Esophagus squamous epithelium (tissue), 5 donors: ENCODE data around the gene FBXO11. TPM values are rescaled to one million over a fixed set of nuclear protein-coding genes. Genes with fewer than 3 reads are reported as not detected.

Experiments
- DNase-seq: peaks from one replicate; lab custom pipeline; 2025; lab: John Stamatoyannopoulos, UW
- H3K27ac ChIP-seq, 4 donors: fragments of 200-600 bp; sonication (generic); one replicate each; pipeline ENCODE4 v1.5.1; 2016 to 2019; ENCODE audit warnings: mild to moderate bottlenecking in 1 of 4
- H3K27me3 ChIP-seq, 4 donors: fragments of 200-600 bp; sonication (generic); 1 replicate in 3 of 4; 2 replicates in 1 of 4; pipeline versions ENCODE4 v1.5.1 to v1.6.0; 2017 to 2021; ENCODE audit warnings: antibody characterized with exemption in 1 of 4
- H3K36me3 ChIP-seq, 3 donors: fragments of 200-600 bp; sonication (generic); one replicate each; pipeline ENCODE4 v1.5.1; 2016 to 2019
- H3K4me1 ChIP-seq, 3 donors: fragments of 200-600 bp; sonication (generic); one replicate each; pipeline ENCODE4 v1.5.1; 2017 to 2019
- H3K4me3 ChIP-seq, 4 donors: fragments of 200-600 bp; sonication (generic); 1 replicate in 3 of 4; 2 replicates in 1 of 4; pipeline ENCODE4 v1.5.1; 2016 to 2019; ENCODE audit warnings: mild to moderate bottlenecking in 2 of 4, moderate library complexity in 1 of 4
- H3K9me3 ChIP-seq, 3 donors: fragments of 200-600 bp; sonication (generic); one replicate each; pipeline ENCODE4 v1.5.1; 2016 to 2019
- POLR2A ChIP-seq, 4 donors: fragments of 450-650 bp; IDR thresholded peaks; one replicate each; pipeline ENCODE4 v1.6.1; 2017; ENCODE audit warnings: antibody characterized with exemption in 4 of 4, mild to moderate bottlenecking in 4 of 4, moderate library complexity in 3 of 4
- WGBS, 2 donors: methylation state at CpG; one replicate each; pipeline ENCODE4 v1.1.5; 2018; 5-methylcytosine and 5-hydroxymethylcytosine counted together
- intact Hi-C: fragments of 100-400 bp; cut with DNase I; formaldehyde crosslinking; loops from one replicate; pipeline ENCODE4 v1.15.0; 2022
- total RNA-seq, 4 donors: library from RNA; depleted of rRNA; stranded (reverse); fragments of >200 nt; gene quantifications; one replicate each; pipeline ENCODE4 v1.1.0, GENCODE V29; 2016
- TF ChIP-seq, protein P1 (sequence below), 6 experiments: fragments of 450-650 bp in 4 of 6; fragments of 200-600 bp in 2 of 6; sonication (generic) in 2 of 6; IDR thresholded peaks; one replicate each; pipeline ENCODE4 v1.5.1; 2016 to 2019; ENCODE audit warnings: antibody characterized with exemption in 6 of 6, mild to moderate bottlenecking in 4 of 6, moderate library complexity in 4 of 6
- donor health status: DM: yes; HTN: yes; CAD: no.

FBXO11 gene
- total RNA-seq, 4 donors from 2014 or later, result 21.0 to 50.2 (median 34.7) TPM

DNA sequence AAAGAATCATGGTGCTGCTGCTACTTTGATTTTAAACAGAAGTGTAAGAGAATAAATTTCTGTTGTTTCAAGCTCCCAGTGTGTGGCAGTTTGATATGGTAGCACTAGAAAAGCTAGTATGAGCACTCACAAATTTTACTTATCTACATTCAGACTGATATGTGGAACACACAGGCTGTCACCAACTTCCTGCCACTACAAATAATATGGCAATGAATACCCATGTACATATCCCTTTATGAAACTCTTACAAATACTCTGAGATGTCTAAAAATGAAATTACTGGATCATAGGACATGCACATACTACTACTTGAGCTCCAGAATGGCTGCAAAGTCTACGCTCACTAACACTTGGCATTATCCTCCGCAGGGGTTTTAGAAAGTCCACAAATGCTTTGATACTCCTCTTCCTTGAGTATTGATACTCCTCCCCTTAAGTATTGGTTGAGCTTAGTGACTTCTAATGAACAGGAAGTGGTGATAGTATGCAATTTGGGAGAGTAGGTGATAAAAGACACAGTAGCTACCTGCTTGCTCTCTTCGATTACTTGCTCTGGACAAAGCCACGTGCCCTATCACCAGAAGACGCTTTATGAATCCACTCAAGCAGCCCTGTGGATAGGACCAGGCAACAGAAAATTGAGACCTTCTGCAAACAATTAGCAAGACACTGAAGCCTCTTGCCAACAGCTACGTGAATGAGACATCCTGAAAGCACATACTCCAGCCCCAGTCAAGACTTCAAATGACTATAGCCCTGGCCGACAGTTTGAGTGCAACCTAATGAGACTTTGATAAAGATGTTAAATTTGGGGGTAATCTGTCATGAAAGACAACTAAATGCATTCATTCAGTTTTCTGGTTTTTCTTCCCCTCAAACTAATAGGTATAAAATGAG is 35.4 kb downstream of the FBXO11 start:
- Histone ChIP-seq H3K36me3 (peaks cover 0 to 9% (median 0%) of the 10 kb centered on the region in 3 donors), H3K27ac (no peak overlapping the region), H3K27me3 (no peaks in the 10 kb centered on the region), H3K4me3 (no peak overlapping the region), H3K4me1 (peaks cover 7 to 61% (median 7%) of the 10 kb centered on the region in 3 donors), H3K9me3 (no peaks in the 10 kb centered on the region)
- 90 to 92% methylated on average over 6 to 7 of the region's 7 CpGs for WGBS, 2 donors
- DNase-seq, result no peak
- intact Hi-C loops, result no loop called here
- no peak for TF ChIP-seq POLR2A (IDR thresholded peaks at IDR 0.05)
- TF ChIP-seq, protein P1, sequence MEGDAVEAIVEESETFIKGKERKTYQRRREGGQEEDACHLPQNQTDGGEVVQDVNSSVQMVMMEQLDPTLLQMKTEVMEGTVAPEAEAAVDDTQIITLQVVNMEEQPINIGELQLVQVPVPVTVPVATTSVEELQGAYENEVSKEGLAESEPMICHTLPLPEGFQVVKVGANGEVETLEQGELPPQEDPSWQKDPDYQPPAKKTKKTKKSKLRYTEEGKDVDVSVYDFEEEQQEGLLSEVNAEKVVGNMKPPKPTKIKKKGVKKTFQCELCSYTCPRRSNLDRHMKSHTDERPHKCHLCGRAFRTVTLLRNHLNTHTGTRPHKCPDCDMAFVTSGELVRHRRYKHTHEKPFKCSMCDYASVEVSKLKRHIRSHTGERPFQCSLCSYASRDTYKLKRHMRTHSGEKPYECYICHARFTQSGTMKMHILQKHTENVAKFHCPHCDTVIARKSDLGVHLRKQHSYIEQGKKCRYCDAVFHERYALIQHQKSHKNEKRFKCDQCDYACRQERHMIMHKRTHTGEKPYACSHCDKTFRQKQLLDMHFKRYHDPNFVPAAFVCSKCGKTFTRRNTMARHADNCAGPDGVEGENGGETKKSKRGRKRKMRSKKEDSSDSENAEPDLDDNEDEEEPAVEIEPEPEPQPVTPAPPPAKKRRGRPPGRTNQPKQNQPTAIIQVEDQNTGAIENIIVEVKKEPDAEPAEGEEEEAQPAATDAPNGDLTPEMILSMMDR (IDR thresholded peaks at IDR 0.05), result no peak

DNA sequence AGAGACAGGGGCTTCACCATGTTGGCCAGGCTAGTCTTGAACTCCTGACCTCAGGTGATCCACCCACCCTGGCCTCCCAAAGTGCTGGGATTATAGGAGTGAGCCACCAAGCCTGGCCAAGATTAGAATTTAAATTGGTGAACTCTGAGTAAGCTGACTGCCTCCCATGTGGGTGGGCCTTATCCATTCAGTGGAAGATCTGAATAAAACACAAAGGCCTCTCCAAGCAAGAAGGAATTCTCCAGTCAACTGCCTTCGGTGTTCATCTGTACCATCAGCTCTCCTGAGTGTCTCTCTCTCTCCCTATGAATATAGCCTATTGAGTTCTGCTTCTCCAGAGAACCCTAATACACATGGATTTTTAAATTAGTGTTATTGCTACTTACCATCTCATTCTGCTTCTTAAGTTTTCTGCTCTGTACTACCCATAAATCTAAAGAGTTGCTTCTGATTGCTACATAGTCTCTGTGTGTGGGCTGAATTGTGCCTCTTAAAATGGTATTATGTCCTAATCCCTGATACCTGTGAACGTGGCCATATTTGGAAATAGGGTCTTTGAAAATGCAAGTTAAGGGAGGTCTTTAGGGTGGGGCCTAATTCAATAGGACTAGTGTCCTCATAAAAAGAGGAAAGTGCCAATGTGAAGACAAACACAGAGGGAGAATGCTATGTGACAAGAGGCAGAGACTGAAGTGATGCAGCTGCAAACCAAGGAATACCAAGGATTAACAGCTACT is 36.3 kb downstream of the FBXO11 start:
- intact Hi-C loops, result no loop called here
- Histone ChIP-seq H3K9me3 (no peaks in the 10 kb centered on the region), H3K4me3 (no peak overlapping the region), H3K27ac (no peak overlapping the region), H3K27me3 (no peaks in the 10 kb centered on the region), H3K4me1 (peaks cover 7 to 69% (median 8%) of the 10 kb centered on the region in 3 donors), H3K36me3 (peaks cover 0 to 9% (median 0%) of the 10 kb centered on the region in 3 donors)
- 80 to 86% methylated on average over 2 of the region's 2 CpGs for WGBS, 2 donors
- no peak for DNase-seq
- TF ChIP-seq, protein P1 (IDR thresholded peaks at IDR 0.05), result no peak
- no peak for TF ChIP-seq POLR2A (IDR thresholded peaks at IDR 0.05)

DNA sequence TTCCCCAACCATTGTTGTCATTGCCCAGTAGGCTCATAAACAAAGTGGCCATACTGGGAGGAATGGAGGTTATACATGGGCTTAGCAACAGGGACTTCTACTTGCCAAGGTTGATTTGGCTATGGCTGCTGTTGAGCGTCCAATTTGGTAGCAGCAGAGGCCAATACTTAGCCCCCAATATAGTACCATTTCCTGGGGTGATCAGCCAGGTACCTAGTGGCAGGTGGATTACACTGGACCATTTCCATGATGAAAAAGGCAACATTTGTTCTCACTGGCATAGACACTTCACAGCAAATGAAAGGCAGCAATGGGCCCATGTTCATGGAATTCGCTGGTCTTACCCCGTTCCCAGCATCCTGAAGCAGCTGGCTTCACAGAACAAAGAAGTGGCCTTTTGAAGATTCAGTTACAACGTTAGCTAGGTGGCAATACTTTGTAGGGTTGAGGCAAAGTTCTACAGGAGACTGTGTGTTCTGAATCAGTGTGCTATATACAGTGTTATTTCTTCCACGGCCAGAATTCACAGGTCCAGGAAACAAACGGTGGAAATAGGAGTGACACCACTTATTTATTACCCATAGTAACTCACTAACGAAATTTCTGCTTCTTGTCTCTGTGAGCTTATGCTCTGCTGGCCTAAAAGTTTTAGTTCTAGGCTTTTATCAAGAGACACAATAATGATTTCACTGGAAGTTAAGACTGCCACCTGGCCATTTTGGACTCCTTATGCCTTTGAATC is 37.5 kb downstream of the FBXO11 start:
- Histone ChIP-seq H3K4me1 (peaks cover 7 to 80% (median 9%) of the 10 kb centered on the region in 3 donors), H3K27ac (no peak overlapping the region), H3K9me3 (no peaks in the 10 kb centered on the region), H3K36me3 (peaks cover 0 to 4% (median 0%) of the 10 kb centered on the region in 3 donors), H3K27me3 (no peaks in the 10 kb centered on the region), H3K4me3 (no peak overlapping the region)
- intact Hi-C loops, result no loop called here
- WGBS, 2 donors, result 75 to 89% methylated on average over 7 of the region's 7 CpGs
- TF ChIP-seq, protein P1 (IDR thresholded peaks at IDR 0.05), result no peak
- TF ChIP-seq POLR2A (IDR thresholded peaks at IDR 0.05), result no peak
- DNase-seq, result no peak

DNA sequence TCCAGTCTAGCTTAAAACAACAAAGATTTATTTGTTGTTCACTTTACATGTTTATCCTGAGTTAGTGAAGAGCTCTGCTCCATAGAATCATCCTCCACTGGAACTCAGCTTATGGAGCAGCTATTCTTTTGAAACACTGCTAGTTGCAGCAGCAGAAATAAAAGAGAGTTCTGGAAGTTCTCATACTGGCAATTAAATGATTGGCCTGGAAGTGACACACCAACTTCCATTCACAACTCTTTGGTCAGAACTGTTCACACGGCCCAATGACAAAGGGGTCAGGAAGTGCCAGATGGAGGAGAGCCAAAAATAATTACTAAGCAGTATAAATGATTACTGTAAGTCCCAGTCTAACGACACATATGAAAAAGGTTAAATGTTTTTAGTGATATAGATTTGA is 39.1 kb downstream of the FBXO11 start:
- H3K27ac ChIP-seq, result peak overlapping the region in 3 of 4 donors; percentile 36 to 51 (median 42)
- peaks cover 7 to 84% (median 9%) of the 10 kb centered on the region in 3 donors for H3K4me1 ChIP-seq
- WGBS, 2 donors, result 0 to 7% methylated on average over 2 of the region's 2 CpGs
- intact Hi-C loops, result no loop called here
- H3K9me3 ChIP-seq, result no peaks in the 10 kb centered on the region
- no peaks in the 10 kb centered on the region for H3K27me3 ChIP-seq
- H3K4me3 ChIP-seq, result no peak overlapping the region
- H3K36me3 ChIP-seq, result no peaks in the 10 kb centered on the region
- TF ChIP-seq POLR2A (IDR thresholded peaks at IDR 0.05), result no peak
- TF ChIP-seq, protein P1 (IDR thresholded peaks at IDR 0.05), result no peak
- DNase-seq, result no peak
